ENCODE data around the gene GRID2IP. TPM values are rescaled to one million over a fixed set of nuclear protein-coding genes. Genes with fewer than 3 reads are reported as not detected.

GRID2IP gene
- total RNA-seq, 1 experiment from 2014 or later: 0.44 TPM

GRCh38 chr7:6529643-6530042 is 21.6 kb downstream of the GRID2IP start:
- in situ Hi-C loops (cut with HindIII; ENCODE audit: low sequenced_read_pairs): no loop called here
- no peak for DNase-seq (ENCODE audit: low spot score)

DNA sequence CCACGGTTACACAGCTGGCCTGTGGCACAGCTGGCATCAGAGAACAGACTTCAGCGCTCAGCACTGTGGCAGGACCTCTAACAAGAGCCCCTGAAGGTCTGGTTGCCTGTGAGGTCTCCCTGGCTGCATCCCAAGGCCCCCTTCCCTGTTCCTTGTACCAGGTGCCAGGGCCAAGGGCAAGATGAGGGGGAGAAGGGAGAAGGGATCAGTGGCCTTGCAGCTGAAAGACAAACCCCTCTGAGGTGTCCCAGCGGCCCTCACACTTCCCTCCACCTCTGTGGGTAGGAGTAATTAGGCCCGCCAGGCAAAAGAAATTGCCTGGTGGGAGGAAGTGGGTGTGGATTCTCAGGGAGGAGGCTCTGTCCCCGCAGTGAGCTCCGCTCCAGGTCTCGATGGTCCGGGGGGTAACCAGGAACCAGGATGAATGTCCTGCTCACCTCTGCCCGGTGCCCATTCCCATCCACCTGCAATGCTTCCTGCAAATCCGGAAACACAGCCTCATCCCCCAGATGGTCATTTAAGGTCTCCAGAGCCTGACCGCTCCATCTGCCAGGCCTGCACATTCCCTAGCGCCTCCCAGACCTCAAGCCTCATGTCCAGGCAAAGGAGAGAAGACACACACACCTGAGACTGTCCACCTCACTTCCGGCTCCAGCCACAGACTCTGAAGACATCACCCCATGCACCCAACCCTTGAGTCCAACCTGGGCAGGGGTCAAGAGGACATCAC is 22.7 kb downstream of the GRID2IP start:
- in situ Hi-C loops (cut with HindIII; ENCODE audit: low sequenced_read_pairs): no loop called here

DNA sequence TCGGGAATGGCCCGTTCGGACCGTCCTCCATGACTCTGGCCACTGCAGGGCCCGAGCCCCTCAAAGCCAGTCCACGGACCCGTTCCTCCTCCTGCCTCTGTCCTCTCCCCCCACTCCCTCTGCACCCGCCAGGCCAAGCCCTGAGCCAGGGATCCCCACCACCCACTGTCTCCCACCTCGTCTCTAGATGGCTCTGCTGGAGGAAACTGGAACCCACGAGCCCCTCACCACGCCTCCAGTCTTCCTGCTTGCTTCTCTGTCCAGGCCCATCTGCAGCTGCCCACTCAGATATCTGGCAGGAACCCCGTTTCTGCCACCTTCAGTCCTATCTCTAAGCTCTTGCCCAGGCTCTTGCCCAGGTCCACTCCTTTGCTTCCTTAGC is 24.3 kb downstream of the GRID2IP start:
- DNase-seq (ENCODE audit: low spot score): no peak
- in situ Hi-C loops (cut with HindIII; ENCODE audit: low sequenced_read_pairs): no loop called here

More for the DNA sequence above, 22.7 kb downstream of the GRID2IP start:
- DNase-seq (ENCODE audit: low spot score): no peak

- no peak for DNase-seq (ENCODE audit: low spot score)
- in situ Hi-C loops (cut with HindIII; ENCODE audit: low sequenced_read_pairs): no loop called here
Measured at GRCh38 chr7:6520163-6520981, 30.9 kb downstream of the GRID2IP start.

DNA sequence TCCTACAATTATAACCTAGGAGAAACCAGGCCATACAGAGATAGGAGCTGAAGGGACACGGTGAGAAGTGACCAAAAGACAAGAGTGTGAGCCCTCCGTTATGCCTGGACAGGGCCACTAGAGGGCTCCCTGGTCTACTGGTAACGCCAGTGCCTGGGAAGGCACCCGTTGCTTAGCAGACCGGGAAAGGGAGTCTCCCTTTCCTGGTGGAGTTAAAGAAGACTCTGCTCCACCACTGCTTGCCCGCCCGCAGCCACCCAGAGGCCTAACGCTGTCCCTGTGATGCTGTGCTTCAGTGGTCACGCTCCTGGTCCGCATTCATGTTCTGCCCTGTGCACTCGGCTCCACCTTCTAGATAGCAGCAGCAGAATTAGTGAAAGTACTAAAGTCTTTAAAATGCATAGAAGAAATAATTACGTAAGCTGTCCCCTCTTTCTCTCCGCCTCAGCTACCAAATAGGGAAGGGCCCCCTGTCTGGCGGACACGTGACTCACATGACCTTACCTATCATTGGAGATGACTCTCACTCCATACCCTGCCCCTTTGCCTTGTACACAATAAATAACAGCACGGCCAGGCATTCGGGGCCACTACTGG is 34.8 kb downstream of the GRID2IP start:
- DNase-seq (ENCODE audit: low spot score): peak; percentile 93
- in situ Hi-C loops (cut with HindIII; ENCODE audit: low sequenced_read_pairs): no loop called here

DNA sequence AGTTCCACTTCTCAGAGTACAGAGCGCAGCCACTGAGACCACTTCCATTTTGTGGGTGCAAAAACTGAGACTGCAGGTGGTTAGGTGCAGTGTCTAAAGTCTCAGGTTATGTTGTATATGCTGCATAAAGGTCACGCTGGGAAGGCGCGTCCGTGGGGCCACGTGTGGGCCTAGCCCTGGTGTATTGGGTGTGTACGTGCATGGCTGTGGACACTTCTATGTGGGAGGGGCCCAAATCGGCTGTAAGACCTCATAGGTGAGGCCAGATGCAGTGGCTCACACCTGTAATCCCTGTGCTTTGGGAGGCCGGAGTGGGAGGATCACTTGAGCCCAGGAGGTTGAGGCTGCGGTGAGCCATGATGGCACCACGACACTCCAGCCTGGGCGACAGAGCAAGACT is 37.7 kb downstream of the GRID2IP start:
- in situ Hi-C loops (cut with HindIII; ENCODE audit: low sequenced_read_pairs): no loop called here
- DNase-seq (ENCODE audit: low spot score): no peak

- DNase-seq (ENCODE audit: low spot score): no peak
- in situ Hi-C loops (cut with HindIII; ENCODE audit: low sequenced_read_pairs): no loop called here
Measured at GRCh38 chr7:6512892-6513291, 38.4 kb downstream of the GRID2IP start.

DNA sequence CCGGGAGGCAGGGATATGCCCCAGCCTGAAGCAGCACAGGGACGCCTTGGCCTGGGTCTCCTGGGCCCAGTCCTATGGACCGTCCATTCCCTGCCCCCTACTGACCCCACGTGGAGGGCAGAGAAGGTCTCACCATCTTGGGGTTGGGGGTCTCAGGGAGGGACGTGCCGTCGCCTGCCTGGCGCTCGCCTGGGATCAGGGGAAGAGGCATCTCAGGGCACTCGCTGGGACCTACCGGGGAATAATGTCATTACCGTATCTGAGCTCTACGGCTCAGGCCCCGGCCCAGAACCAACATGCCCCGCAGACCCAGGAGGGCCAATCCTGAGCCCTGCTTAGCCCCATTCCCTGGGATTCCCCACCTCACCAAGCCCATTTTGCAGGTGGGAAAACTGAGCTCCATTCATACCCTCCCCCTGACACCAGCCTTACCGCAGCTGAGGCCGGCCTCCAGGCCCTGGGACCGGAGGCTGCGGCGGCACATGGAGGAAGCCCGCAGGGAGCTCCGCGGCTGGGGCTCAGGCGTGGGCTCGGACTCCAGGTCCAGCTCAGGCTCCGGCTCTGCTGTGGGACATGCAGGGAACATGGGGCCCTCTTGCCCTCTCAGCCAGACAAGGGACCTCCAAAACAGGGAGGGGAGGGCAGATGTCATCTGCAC is 40.7 kb downstream of the GRID2IP start:
- in situ Hi-C loops (cut with HindIII; ENCODE audit: low sequenced_read_pairs): no loop called here
- no peak for DNase-seq (ENCODE audit: low spot score)

- in situ Hi-C loops (cut with HindIII; ENCODE audit: low sequenced_read_pairs): no loop called here
Measured at GRCh38 chr7:6508950-6509349, 42.3 kb downstream of the GRID2IP start.

GRCh38 chr7:6508539-6508938 is 42.7 kb downstream of the GRID2IP start:
- in situ Hi-C loops (cut with HindIII; ENCODE audit: low sequenced_read_pairs): no loop called here
- DNase-seq (ENCODE audit: low spot score): no peak

More at GRCh38 chr7:6508950-6509349, 42.3 kb downstream of the GRID2IP start:
- no peak for DNase-seq (ENCODE audit: low spot score)

- no peak for DNase-seq (ENCODE audit: low spot score)
Measured at GRCh38 chr7:6507906-6508305, 43.4 kb downstream of the GRID2IP start.

GRCh38 chr7:6505685-6506559 is 45.3 kb downstream of the GRID2IP start:
- in situ Hi-C loops (cut with HindIII; ENCODE audit: low sequenced_read_pairs): no loop called here
- DNase-seq (ENCODE audit: low spot score): no peak

More at GRCh38 chr7:6507906-6508305, 43.4 kb downstream of the GRID2IP start:
- in situ Hi-C loops (cut with HindIII; ENCODE audit: low sequenced_read_pairs): no loop called here

- in situ Hi-C loops (cut with HindIII; ENCODE audit: low sequenced_read_pairs): no loop called here
- DNase-seq (ENCODE audit: low spot score): no peak
Measured at GRCh38 chr7:6504996-6505395, 46.3 kb downstream of the GRID2IP start.

DNA sequence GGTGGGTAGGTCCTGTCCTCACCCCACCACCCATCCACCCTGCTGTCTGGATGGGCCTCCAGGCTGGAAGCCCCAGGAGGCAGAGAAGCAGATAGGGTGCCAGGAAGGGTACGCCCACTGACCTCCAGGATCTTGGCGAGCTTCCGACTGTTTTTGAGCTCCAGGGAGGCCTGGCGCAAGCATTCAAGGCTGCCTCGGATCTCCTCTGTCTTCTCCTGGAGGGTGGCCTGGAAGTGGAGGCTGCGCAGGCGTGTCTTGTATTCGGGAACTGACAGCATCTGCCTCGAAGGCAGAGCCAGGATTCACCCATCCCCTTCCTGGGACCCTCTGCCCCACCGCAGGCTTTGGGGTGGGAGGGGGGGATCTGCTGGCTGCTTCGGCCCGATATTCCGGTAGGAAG is 48.4 kb downstream of the GRID2IP start:
- DNase-seq (ENCODE audit: low spot score): no peak
- in situ Hi-C loops (cut with HindIII; ENCODE audit: low sequenced_read_pairs): no loop called here

- no peak for DNase-seq (ENCODE audit: low spot score)
- in situ Hi-C loops (cut with HindIII; ENCODE audit: low sequenced_read_pairs): no loop called here
Measured at GRCh38 chr7:6501586-6502564, 49.4 kb downstream of the GRID2IP start.

DNA sequence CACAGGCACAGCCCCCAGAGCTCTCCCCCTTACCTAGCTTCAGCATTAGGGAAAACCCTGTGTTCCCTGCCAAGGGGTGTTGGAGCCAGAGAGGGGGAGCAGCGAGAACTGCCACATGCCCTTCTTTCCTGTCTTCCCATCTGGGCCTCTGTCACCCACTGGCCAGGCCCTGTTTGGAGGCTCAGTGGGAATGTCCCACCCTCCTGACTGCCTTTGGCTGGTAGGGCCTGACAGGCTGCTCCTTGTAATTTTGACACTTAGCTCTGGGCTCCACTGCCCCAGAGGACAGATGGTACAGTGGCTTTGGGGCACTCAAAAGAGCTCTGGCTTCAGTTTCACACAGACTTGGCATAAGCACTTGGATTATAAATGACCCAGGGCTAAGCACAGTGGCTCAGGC is 50.6 kb downstream of the GRID2IP start:
- peak; percentile 96 for DNase-seq (ENCODE audit: low spot score)
- in situ Hi-C loops (cut with HindIII; ENCODE audit: low sequenced_read_pairs): no loop called here

- DNase-seq (ENCODE audit: low spot score): no peak
- in situ Hi-C loops (cut with HindIII; ENCODE audit: low sequenced_read_pairs): no loop called here
Measured at GRCh38 chr7:6497994-6498393, 53.3 kb downstream of the GRID2IP start.

GRCh38 chr7:6497637-6497905 is 53.7 kb downstream of the GRID2IP start:
- no peak for DNase-seq (ENCODE audit: low spot score)
- in situ Hi-C loops (cut with HindIII; ENCODE audit: low sequenced_read_pairs): no loop called here
